Adrenal gland (tissue), 12 donors: ENCODE data around the gene PXDN. TPM values are rescaled to one million over a fixed set of nuclear protein-coding genes. Genes with fewer than 3 reads are reported as not detected.
A peak's percentile ranks its signal among the peaks of the same experiment; 100 is the strongest.

Source experiments
- DNase-seq, 7 donors: peaks; one replicate each; pipeline ENCODE4 v3.0.0-alpha.2; 2019 to 2020
- H3K27ac ChIP-seq, 5 donors: fragments of 200-600 bp; sonication (generic) in 4 of 5; 1 replicate in 3 of 5; 2 replicates in 2 of 5; pipeline versions ENCODE4 v1.5.1 to v1.8.0; 2016 to 2020; ENCODE audit warnings: mild to moderate bottlenecking in 1 of 5
- H3K27me3 ChIP-seq: fragments of 200-600 bp; 2 replicates; pipeline ENCODE4 v1.8.0; 2021
- H3K36me3 ChIP-seq, 2 donors: fragments of 200-600 bp; replicated peaks in 1 of 2; 1 replicate in 1 of 2; 2 replicates in 1 of 2; pipeline versions ENCODE4 v1.5.1 to v1.8.0; 2018 to 2022
- H3K4me1 ChIP-seq, 2 donors: fragments of 200-600 bp; replicated peaks in 1 of 2; 1 replicate in 1 of 2; 2 replicates in 1 of 2; pipeline versions ENCODE4 v1.5.1 to v1.8.0; 2018 to 2021
- H3K4me3 ChIP-seq, 4 donors: fragments of 200-600 bp; sonication (generic) in 3 of 4; one replicate each; pipeline ENCODE4 v1.5.1; 2016 to 2018
- H3K9me3 ChIP-seq, 3 donors: fragments of 200-600 bp; sonication (generic) in 1 of 3; replicated peaks in 1 of 3; 1 replicate in 2 of 3; 2 replicates in 1 of 3; pipeline versions ENCODE4 v1.5.1 to v1.8.0; 2016 to 2021
- POLR2A ChIP-seq, 2 donors: fragments of 450-650 bp; IDR thresholded peaks; one replicate each; pipeline ENCODE4 v1.6.1; 2017; ENCODE audit warnings: antibody characterized with exemption in 2 of 2, mild to moderate bottlenecking in 2 of 2, moderate library complexity in 1 of 2
- WGBS, 4 donors: extraction: QIAGEN DNeasy Blood & Tissue Kit in 2 of 4; methylation state at CpG; one replicate each; pipeline versions ENCODE4 v1.1.5 to v1.1.7; 2013 to 2017; 5-methylcytosine and 5-hydroxymethylcytosine counted together
- intact Hi-C, 2 donors: fragments of 100-400 bp; cut with DNase I; formaldehyde crosslinking; loops; one replicate each; pipeline versions ENCODE4 v1.14.1 to v1.15.0; 2022 to 2023
- polyA plus RNA-seq, 3 donors: library from polyadenylated mRNA; stranded (reverse); fragments of 200-250 nt in 2 of 3; fragments of 350-450 nt in 1 of 3; fragmentation: Illumina TruSeq in 1 of 3; extraction: RNeasy Lipid Tissue Mini Kit (QIAGEN cat#74804) in 1 of 3; gene quantifications; one replicate each; pipeline ENCODE4 v1.2.3, GENCODE V29; 2013 to 2014
- total RNA-seq, 9 donors: library from RNA; depleted of rRNA in 4 of 9; stranded (reverse); fragments of >200 nt in 4 of 9; fragments of 120-200 nt in 1 of 9; fragmentation: NEBNext Ultra II Directional in 1 of 9; extraction: Animal tissue kit (Norgen Biotek cat#: 25700) in 1 of 9; gene quantifications; one replicate each; pipeline versions ENCODE4 v1.1.0 to v1.2.4, GENCODE V29; 2013 to 2023
- TF ChIP-seq, protein P1 (sequence below), 6 experiments: fragments of 450-650 bp in 4 of 6; fragments of 200-600 bp in 2 of 6; sonication (generic) in 1 of 6; IDR thresholded peaks; 1 replicate in 5 of 6; 2 replicates in 1 of 6; pipeline versions ENCODE4 v1.5.1 to v1.8.0; 2016 to 2021; ENCODE audit warnings: antibody characterized with exemption in 6 of 6, mild to moderate bottlenecking in 2 of 6, moderate library complexity in 1 of 6
- donor health status: healthy with polysubstance abuse.
- donor health status: Bipolar disorder and iron deficiency.
- donor health status: DM: yes; HTN: yes; CAD: no.
- donor health status: DM: no; HTN: no; CAD: no.
- donor health status: DM: no; HTN: no; CAD: no.
- donor health status: DM: yes; HTN: yes; CAD: no.

The PXDN gene
- total and polyA plus RNA-seq, 12 donors, result 8.5 to 39.5 (median 22.1) TPM

DNA sequence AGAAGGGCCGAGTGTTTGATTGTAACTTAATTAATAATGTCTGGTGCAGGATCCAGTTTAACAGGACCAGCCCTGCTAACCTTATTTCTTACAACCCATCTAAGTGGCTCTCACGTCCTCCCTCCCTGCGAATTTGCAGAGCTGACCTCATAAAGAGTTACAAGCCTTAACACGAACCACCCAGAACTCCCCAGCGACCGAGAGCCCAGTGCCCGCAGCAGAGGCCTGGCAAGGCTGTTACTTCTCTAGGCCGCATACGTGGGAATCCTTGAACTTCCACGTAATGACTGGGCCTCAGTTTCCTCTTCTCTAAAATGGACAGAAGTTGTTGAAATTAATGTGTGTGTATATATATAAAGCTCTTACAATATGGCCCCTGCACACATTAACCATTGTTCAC is 55.5 kb downstream of the PXDN start:
- TF ChIP-seq POLR2A (IDR thresholded peaks at IDR 0.05), result no peak
- TF ChIP-seq, protein P1, sequence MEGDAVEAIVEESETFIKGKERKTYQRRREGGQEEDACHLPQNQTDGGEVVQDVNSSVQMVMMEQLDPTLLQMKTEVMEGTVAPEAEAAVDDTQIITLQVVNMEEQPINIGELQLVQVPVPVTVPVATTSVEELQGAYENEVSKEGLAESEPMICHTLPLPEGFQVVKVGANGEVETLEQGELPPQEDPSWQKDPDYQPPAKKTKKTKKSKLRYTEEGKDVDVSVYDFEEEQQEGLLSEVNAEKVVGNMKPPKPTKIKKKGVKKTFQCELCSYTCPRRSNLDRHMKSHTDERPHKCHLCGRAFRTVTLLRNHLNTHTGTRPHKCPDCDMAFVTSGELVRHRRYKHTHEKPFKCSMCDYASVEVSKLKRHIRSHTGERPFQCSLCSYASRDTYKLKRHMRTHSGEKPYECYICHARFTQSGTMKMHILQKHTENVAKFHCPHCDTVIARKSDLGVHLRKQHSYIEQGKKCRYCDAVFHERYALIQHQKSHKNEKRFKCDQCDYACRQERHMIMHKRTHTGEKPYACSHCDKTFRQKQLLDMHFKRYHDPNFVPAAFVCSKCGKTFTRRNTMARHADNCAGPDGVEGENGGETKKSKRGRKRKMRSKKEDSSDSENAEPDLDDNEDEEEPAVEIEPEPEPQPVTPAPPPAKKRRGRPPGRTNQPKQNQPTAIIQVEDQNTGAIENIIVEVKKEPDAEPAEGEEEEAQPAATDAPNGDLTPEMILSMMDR (IDR thresholded peaks at IDR 0.05), result no peak
- Histone ChIP-seq H3K4me1 (no peaks in the 10 kb centered on the region), H3K4me3 (no peak overlapping the region), H3K27me3 (no peaks in the 10 kb centered on the region), H3K36me3 (no peaks in the 10 kb centered on the region), H3K9me3 (no peaks in the 10 kb centered on the region), H3K27ac (no peak overlapping the region)
- 81 to 88% (median 84%) methylated on average over 10 of the region's 10 CpGs for WGBS, 4 donors
- intact Hi-C loops, result no loop called here
- no peak for DNase-seq

DNA sequence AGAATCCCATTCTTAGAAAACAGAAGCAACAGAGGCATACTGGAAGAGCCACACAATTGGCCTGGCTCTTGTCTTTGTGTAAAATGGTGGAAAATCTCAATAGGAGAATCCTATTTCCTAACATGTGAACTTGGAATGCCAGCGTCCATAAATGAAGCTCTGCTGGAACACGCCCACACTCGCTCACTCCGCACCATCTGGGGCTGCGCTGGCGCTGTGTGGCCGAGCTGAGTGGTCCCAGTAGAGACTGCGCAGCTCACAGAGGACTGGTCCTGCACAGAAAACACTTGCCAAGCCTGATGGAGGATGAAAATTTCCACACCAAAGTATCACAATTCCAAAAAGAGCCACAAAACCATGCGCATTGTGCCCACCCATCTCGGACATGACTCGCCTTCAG is 56.2 kb downstream of the PXDN start:
- Histone ChIP-seq H3K27ac (no peak overlapping the region), H3K9me3 (no peaks in the 10 kb centered on the region), H3K36me3 (no peaks in the 10 kb centered on the region), H3K4me1 (no peaks in the 10 kb centered on the region), H3K27me3 (no peaks in the 10 kb centered on the region), H3K4me3 (no peak overlapping the region)
- no peak for DNase-seq
- TF ChIP-seq POLR2A (IDR thresholded peaks at IDR 0.05), result no peak
- TF ChIP-seq, protein P1 (IDR thresholded peaks at IDR 0.05), result no peak
- intact Hi-C loops, result no loop called here
- 82 to 94% (median 90%) methylated on average over 9 to 11 of the region's 11 CpGs for WGBS, 4 donors

DNA sequence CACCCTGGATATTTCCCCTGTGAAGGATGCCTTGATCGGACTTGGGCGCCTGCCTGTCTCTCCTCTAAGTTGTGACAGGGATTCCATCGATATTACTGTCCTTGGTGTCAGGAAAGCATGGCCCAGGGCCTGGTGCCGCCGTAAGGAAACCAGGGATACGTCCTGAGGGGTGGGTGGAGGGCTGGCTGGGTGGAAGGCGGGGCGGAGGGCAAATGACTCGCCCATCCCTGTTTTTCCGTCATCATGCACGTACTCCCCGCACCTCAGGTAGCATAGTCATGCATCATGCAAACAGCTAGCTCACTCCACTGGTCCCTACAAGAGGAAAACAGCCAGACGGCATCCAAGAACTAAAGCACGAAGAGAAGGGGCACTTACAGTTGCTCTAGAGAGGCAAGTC is 57.1 kb downstream of the PXDN start:
- Histone ChIP-seq H3K27me3 (no peaks in the 10 kb centered on the region), H3K36me3 (no peaks in the 10 kb centered on the region), H3K4me3 (no peak overlapping the region), H3K9me3 (no peaks in the 10 kb centered on the region), H3K4me1 (no peaks in the 10 kb centered on the region), H3K27ac (peak overlapping the region in 1 of 5 donors; percentile 29)
- intact Hi-C loops, result no loop called here
- DNase-seq, result no peak
- TF ChIP-seq POLR2A (IDR thresholded peaks at IDR 0.05), result no peak
- TF ChIP-seq, protein P1 (IDR thresholded peaks at IDR 0.05), result no peak
- WGBS, 4 donors, result 77 to 89% (median 86%) methylated on average over 14 of the region's 14 CpGs

DNA sequence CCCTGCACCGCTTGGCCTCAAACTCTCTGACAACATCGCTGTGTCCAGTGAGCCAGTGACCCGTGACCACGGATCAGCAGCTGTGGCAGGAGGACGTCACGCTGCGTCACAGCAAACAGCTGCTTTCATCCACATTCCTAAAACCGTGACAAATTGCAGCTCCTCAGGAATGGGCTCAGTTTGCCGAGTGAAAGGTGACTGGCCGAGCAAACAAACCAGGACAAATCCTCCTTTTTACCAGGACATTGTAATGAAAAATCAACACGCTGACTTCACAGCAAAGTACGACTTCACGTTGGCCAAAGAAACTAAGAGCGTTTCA is 57.6 kb downstream of the PXDN start:
- no peaks in the 10 kb centered on the region for H3K4me1 ChIP-seq
- peak overlapping the region in 1 of 5 donors; percentile 40 for H3K27ac ChIP-seq
- no peaks in the 10 kb centered on the region for H3K27me3 ChIP-seq
- peak in 1 of 7 donors; percentile 3 for DNase-seq
- no peaks in the 10 kb centered on the region for H3K9me3 ChIP-seq
- peaks cover 0 to 1% of the 10 kb centered on the region in 2 donors for H3K36me3 ChIP-seq
- WGBS, 4 donors, result 71 to 79% (median 75%) methylated on average over 14 of the region's 14 CpGs
- TF ChIP-seq POLR2A (IDR thresholded peaks at IDR 0.05), result no peak
- TF ChIP-seq, protein P1 (IDR thresholded peaks at IDR 0.05), result no peak
- intact Hi-C loops, result no loop called here
- H3K4me3 ChIP-seq, result no peak overlapping the region
